Measurements from ENCODE around the gene ATP8A2.
"Not testable (repeated sequence)": the region's sequence is repeated elsewhere in the genome, so short reads cannot be mapped to it uniquely, and the experiment has no call there.

ATP8A2 gene

GRCh38 chr13:26058704-26059103, 686.9 kb downstream of the ATP8A2 start:
- no peak for DNase-seq

- DNase-seq: no peak
These were observed 688.6 kb downstream of the ATP8A2 start for GRCh38 chr13:26060357-26060756.

GRCh38 chr13:26061256-26061655, 689.5 kb downstream of the ATP8A2 start:
- DNase-seq: no peak

- no peak for DNase-seq
These were observed 690.2 kb downstream of the ATP8A2 start for GRCh38 chr13:26061947-26062346.

GRCh38 chr13:26062853-26063444, 691.2 kb downstream of the ATP8A2 start:
- peak; percentile 52 for DNase-seq

- not testable (repeated sequence) for DNase-seq
These were observed 694.7 kb downstream of the ATP8A2 start for GRCh38 chr13:26066492-26066891.

GRCh38 chr13:26067601-26068000, 695.8 kb downstream of the ATP8A2 start:
- no peak for DNase-seq

GRCh38 chr13:26068372-26068771, 696.6 kb downstream of the ATP8A2 start:
- not testable (repeated sequence) for DNase-seq

GRCh38 chr13:26069642-26070041, 697.9 kb downstream of the ATP8A2 start:
- DNase-seq: not testable (repeated sequence)

GRCh38 chr13:26071691-26072090, 699.9 kb downstream of the ATP8A2 start:
- DNase-seq: no peak

- not testable (repeated sequence) for DNase-seq
These were observed 700.6 kb downstream of the ATP8A2 start for GRCh38 chr13:26072335-26072734.

- no peak for DNase-seq
These were observed 702.9 kb downstream of the ATP8A2 start for GRCh38 chr13:26074706-26075105.
